Stimulated activated CD4-positive, alpha-beta T cell treated with anti-CD3 and anti-CD28 coated beads, Interleukin-12 subunit alpha, Interleukin-12 subunit beta, amount 100 ng/mL, for 4 hours (primary cell): ENCODE data around the gene NBPF3.
"Not testable (repeated sequence)": the region's sequence is repeated elsewhere in the genome, so short reads cannot be mapped to it uniquely, and the experiment has no call there.

Source experiments
- DNase-seq: peaks from one replicate; pipeline ENCODE4 v3.0.0-alpha.2; 2020

Gene NBPF3

DNA sequence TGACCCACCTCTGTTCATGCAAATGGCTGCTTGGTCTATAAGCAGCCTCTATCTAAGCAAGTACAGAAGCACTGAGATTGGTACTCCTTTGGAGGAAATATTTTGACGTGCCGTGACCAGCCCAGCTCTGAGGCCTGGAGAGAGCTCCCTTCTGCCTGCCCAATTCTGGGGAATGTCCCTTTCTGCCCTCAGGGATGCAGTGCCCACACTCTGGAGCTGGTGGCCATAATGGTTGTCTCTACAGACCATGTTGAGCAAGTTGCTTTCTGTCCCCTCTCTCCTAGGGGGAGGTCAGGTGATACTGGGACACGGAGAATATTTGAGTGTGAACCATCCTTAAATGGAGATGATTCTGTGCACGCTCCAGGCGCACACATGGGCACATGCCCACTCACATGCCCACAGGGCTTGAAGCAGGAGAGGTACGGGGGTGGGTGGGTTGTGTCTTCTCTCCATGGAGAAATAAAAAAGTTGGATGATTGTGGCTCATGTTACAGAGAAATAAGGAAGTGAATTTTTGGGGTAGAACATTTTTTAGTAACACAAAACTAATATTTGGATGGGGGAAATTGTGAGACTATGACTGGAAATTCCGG is 55.4 kb downstream of the NBPF3 start:
- no peak for DNase-seq

- no peak for DNase-seq
Observed at GRCh38 chr1:21496063-21496462, 56.1 kb downstream of the NBPF3 start.

DNA sequence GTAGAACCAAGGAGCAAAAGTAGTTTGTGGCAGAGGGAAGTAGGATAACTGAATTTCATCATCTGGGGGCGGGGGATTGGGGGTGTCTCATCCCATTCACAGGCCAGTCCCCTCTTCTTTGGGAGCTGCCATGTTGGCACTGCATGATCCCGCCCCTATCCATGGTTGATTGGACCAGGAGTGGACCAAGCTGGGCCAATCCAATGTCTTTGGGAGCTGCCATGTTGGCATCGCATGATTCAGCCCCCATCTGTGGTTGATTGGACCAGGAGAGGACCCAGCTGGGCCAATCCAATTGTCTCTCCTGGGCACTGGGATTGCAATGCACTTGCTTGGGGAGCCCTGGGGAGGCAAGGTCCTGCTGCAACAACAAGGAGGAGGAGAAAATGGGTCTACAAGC is 56.9 kb downstream of the NBPF3 start:
- DNase-seq = no peak

GRCh38 chr1:21497466-21498061 is 57.6 kb downstream of the NBPF3 start:
- DNase-seq = no peak

DNA sequence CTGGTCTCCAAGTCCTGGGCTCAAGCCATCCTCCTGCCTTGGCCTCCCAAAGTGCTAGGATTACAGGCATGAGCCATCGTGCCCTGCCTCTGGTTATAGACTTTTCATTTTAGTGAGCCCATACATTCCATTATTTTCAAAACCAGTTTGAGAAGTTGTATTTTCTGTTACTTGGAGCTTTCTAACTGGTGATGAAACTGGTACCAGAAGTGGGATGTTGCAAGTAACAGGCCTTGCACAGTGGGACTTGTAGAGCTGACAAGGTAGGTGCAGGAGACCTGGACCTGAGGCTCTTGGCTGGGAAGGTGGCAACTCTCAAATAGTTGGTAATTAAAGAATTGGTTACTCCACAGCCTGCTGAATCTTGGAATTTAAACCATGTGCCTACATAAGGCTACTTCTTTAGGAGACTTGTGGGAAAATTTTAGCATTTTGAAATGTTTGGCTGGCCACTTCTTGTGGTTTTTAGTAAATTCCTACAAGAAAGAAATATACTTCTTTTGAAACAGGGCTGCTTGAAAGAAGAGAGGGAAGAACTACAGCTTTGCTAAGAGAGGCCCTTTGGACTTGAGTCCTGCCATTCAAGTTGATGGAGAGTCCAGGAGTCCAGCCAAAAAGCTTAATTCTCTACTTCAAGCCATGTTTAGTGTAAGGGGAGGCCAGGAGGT is 59.5 kb downstream of the NBPF3 start:
- DNase-seq = no peak

GRCh38 chr1:21503706-21504377 is 63.9 kb downstream of the NBPF3 start:
- no peak for DNase-seq

DNA sequence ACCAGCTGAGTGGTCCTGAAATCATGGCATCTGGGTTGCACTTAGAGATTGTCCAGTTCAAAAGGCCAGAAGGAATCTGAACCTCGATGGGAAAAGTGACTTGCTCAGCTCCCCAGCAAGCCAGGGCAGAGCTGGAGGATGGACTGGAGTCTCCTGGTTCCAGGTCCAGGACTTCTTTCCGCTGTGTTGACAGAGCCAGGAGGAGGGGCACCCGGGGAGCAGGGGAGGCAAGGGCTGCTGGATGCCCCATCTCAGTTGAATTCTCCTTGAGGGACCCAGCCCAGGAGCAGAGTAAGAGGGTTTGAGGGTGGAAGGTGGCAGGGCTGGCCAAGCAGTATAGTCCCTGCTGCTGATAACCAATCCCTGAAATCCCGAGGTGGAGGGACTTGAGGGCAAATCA is 66.9 kb downstream of the NBPF3 start:
- no peak for DNase-seq

DNA sequence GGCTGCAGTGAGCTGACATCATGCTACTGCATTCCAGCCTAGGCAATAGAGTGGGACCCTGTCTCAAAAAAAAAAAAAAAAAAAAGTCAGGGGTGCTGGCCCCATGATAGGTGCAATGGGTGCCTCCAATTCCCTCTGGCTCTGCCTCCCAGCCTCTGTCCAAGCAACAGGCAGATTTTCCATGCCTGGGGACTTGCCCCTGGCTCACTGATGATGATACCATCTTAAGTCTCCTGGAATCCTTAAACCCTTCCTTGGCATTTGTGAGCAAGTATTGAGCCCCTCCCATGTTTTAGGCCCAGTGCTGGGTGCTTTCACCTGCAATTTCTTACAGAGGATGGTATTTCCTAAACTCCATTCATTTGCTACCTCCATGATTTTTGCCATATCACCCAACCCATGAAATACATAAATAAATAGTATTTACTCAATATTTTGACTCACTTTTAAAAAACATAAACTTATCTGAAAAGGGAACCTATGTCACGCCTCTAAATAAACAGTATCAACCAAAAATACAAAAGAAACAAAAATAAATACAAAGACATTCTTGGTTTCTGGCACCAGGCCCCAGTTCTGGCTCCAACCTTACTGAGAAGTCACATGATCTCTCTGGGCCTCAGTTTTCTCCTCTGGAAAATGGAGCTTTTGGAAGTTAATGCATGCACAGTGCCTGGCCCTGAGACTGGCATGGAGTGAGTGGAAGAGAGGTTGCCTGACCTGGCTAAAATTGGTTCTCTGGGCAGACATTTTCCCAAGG is 67.8 kb downstream of the NBPF3 start:
- DNase-seq = no peak

DNA sequence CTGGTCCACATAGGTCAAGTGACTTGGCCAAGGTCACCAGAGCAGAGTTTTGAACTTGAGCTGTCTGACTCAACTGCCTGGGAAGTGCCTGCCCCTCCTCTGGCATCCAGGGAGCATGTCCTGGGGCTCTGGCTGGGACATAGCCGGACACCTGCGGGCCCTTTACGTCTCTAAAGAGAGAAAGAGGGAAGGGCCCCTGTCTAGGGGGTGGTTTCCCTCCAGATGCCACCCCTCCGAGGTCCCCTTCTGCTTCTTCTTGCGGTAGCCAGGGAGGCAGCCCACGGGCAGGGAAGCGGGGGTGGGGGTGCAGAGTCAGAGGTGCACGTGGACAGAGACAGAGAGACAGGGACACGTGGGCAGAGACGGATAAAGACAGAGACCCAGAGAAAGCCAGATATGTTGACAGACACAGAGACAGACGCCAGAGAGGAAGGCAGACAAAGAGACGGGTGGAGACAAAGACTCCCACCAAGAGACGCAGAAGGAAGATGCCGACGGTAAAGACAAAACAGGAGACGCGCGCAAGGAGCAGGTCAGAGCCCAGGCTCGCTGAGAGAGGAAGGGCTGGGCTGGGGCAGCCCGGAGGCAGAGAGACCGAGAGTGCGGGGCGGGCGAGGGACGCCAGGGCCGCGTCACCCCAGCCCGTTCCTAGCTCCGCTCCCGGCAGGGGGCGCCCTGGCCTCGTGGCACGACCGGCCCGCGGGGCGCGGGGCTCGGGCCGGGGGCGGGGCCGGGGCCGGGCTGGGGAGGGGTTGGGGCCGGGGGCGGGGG is 68.8 kb downstream of the NBPF3 start:
- peak; percentile 73 for DNase-seq

GRCh38 chr1:21509351-21510112 is 69.6 kb downstream of the NBPF3 start, which contains the start of gene ALPL:
Gene ALPL, plus strand, starts transcription at chr1:21509423. Its CDS starts 44,659 bp downstream, at chr1:21554082.
- peak; percentile 1 for DNase-seq

- no peak for DNase-seq
Observed at GRCh38 chr1:21510113-21510493, 70.2 kb downstream of the NBPF3 start.

DNA sequence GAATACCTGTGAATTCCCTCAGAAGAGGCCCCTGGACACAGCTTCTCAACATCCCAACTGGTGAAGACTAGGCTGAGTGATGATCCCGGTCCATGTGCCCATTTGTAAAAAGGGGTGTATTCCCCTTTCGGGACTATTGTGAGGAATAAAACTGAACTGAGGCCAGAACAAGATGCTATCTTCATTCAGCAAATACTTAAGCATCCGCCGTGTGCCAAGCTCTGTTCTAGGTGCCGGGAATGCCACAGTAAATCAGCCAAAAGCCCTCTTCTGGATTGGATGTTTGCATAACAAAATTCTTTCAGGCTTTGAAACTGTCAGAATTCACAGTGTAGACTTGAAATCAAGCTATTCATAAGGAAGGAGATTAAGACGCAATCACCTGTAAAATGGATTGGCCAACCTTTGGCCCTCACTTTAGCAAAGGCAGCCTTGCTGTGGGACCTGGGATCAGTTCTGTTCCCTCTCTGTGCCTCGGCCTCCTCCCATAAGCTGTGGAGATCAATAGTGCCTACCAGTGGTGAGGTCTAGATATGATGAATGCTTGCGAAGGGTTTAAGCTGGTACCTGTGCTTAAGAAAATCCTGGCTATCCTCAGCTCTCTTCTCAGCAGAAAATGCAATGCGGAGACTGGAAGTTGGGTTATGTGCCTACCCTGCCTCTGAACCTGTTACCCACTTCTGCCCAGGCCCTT is 71.1 kb downstream of the NBPF3 start:
- DNase-seq = no peak

DNA sequence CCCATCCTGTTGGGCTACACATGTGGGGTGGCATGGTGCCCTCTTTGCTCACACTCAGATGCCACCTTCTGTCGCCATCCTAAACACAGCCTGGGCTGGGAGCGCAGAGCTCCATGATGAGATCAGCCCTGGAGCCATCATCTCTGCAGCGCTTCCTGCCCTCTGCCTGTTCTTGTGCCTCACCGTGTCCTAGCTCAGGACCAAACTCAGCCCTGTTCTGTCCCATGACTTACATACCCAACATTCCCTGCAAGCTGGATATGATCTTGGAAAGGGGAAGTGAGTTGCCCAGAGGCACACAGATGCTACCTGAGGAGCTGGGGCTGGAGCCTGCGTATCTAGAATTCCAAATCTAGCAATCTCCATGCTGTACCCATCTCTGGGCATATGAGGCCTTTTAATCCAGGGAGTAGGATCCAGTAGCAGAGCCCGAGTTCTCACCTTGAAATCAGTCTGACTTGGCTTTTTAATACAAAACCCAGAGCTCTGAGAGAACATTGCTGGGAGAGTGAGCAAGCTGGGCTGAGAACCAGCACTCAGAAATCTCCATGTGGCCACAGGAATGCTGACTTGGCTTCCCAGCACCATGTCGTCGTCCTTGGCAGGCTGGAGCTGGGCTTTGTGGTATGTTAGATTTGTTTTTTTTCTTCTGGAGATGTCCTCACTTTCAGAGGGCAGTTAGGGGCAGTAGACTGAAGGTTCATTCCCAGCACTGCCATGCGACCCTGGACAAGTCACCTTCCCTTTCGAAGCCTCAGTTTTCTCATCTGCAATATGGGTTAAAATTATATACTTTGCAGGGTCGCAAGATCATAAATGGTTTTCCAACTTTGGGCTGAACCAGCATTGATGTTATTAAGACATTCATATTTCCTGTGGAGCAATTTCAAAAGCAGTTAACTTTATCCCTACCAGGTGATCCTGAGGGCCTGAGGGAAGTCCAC is 71.9 kb downstream of the NBPF3 start:
- DNase-seq = no peak

DNA sequence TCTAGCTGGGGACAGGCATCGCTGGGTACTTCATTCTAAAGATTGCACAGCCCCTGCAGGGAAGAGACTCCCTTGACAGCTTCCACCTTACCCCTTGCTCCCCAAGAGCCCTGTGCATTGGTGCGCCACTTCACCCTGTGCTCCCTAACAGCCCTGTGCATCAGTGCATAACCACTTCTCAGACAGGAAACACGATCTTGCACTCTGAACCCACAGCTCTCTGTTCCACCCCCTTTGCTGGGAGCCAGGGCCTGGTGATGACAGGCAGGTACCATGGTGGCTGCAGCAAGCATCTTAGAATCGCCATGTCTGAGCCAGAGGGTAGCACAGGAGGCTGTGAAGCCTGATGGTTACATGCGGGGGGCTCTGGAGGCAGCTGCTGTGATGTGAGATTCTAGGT is 74.3 kb downstream of the NBPF3 start:
- DNase-seq = no peak

GRCh38 chr1:21517161-21517589 is 77.2 kb downstream of the NBPF3 start:
- no peak for DNase-seq

DNA sequence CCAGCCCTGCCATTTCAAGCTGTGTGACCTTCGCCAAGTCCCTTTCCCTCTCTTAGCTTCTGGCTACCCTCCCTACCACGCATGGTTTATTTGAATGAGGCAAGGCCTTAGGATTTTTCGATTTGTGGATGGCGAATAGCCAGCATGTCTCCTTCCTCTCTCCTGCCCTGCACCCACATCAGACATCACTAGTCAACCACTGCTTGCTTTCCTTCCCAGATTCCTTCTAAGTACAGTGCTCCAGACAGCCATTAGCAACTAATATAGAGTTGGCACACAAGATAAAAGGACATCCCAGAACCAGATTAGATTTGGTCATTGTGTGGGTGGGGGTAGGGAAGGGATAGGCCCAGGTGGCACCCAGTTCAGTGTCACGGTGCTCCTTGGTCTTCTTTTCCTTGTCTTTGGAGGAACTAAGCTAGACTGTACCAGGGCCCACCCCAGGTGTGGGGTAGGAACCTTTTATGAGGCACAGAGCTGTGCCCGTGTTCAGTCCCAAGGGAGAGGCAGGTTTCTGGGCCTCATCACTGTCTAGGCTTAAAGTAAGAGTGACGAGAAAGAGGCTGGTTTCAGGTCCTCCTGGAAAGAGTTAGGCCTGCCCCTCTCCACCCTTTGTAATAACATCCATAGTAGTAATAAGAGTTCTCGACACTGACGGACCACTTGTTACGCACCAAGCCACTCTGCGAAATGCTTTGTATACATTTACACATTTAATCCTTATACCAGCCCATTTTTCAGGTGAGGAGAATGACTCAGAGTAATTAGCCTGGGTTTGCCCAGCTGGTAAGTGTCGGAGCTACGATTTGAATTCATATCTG is 77.9 kb downstream of the NBPF3 start:
- DNase-seq = no peak

DNA sequence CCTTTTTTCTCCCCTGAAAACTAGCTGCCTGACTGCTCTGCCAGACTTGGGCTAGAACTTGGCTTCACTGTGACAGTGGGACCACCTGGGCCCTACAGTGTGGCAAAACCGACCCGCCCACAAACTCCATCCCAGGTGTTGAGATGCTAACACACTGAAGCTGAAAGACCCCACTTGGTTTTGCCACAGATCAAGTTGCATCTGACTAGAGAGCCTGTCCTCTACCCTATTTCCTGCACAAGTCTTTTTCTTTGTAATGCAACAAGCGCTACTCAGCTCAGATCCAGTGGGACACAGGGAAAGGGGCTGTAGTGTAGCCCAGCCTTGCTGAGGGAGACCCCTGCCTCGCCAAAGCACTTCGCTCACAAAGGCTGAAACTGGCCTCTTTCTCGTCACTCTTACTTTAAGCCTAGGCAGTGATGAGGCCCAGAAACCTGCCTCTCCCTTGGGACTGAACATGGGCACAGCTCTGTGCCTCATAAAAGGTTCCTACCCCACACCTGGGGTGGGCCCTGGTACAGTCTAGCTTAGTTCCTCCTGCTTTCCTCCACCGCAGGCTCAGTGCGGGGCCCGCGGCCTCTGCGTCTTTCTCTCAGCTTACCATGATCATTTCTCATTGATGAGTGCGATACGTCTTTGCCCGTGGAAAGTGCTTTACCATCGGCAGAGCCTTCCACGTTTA is 79.0 kb downstream of the NBPF3 start:
- DNase-seq = no peak

GRCh38 chr1:21519486-21520070 is 79.6 kb downstream of the NBPF3 start:
- not testable (repeated sequence) for DNase-seq
